ENCODE results near the gene HBD. TPM values are rescaled to one million over a fixed set of nuclear protein-coding genes. Genes with fewer than 3 reads are reported as not detected.
A peak's percentile ranks its signal among the peaks of the same experiment; 100 is the strongest.

HBD gene
- total RNA-seq, 1 donor: not detected

DNA sequence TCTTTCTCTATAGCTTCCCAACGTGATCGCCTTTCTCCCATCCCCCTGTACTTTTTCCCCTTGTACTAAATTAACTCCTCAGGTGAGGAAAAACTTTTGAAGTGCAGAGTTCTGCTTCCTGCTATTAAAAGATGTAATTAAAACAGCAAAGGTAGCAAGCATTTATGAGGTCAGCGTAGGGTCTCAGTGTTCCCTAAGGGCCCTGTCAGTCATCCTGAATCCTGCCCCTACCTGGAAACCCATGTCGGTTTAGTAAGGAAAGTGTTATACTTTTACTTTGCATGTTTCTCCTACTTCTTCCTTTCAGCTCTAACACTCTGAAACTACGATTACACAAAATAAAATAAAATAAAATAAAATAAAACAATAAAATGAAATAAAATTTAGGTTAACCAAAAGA lies 6.2 kb downstream of the HBD start:
- DNase-seq (ENCODE audit: insufficient read length, low spot score, missing footprints): no peak
- H3K4me1 ChIP-seq (ENCODE audit: insufficient read depth, low read length): no peaks in the 10 kb centered on the region
- TF ChIP-seq, protein P1, sequence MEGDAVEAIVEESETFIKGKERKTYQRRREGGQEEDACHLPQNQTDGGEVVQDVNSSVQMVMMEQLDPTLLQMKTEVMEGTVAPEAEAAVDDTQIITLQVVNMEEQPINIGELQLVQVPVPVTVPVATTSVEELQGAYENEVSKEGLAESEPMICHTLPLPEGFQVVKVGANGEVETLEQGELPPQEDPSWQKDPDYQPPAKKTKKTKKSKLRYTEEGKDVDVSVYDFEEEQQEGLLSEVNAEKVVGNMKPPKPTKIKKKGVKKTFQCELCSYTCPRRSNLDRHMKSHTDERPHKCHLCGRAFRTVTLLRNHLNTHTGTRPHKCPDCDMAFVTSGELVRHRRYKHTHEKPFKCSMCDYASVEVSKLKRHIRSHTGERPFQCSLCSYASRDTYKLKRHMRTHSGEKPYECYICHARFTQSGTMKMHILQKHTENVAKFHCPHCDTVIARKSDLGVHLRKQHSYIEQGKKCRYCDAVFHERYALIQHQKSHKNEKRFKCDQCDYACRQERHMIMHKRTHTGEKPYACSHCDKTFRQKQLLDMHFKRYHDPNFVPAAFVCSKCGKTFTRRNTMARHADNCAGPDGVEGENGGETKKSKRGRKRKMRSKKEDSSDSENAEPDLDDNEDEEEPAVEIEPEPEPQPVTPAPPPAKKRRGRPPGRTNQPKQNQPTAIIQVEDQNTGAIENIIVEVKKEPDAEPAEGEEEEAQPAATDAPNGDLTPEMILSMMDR (IDR thresholded peaks at IDR 0.05; ENCODE audit: extremely low read depth, low read depth, low read length): no peak
- no peaks in the 10 kb centered on the region for H3K9me3 ChIP-seq (ENCODE audit: low read depth, low read length)
- no peak overlapping the region for H3K4me3 ChIP-seq (ENCODE audit: insufficient read depth, low read length)
- H4K20me1 ChIP-seq (ENCODE audit: insufficient read depth, low read length): no peaks in the 10 kb centered on the region
- H3K79me2 ChIP-seq (ENCODE audit: insufficient read depth, low read length): no peaks in the 10 kb centered on the region
- peaks cover 7% of the 10 kb centered on the region for H3K27me3 ChIP-seq (ENCODE audit: insufficient read depth, low read length)
- H3K4me2 ChIP-seq (ENCODE audit: insufficient read depth, low read length): no peak overlapping the region
- H2AFZ ChIP-seq (ENCODE audit: low read length): no peak overlapping the region
- H3K36me3 ChIP-seq (ENCODE audit: insufficient read depth, low read length): no peaks in the 10 kb centered on the region
- no peak overlapping the region for H3K27ac ChIP-seq (ENCODE audit: low read depth, low read length)

DNA sequence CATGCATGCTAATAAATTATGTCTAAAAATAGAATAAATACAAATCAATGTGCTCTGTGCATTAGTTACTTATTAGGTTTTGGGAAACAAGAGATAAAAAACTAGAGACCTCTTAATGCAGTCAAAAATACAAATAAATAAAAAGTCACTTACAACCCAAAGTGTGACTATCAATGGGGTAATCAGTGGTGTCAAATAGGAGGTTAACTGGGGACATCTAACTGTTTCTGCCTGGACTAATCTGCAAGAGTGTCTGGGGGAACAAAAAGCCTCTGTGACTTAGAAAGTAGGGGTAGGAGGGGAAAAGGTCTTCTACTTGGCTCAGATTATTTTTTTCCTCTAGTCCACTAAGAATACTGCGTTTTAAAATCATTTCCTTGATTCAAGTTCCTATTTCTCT lies 6.6 kb downstream of the HBD start:
- no peak for DNase-seq (ENCODE audit: insufficient read length, low spot score, missing footprints)
- TF ChIP-seq, protein P1 (IDR thresholded peaks at IDR 0.05; ENCODE audit: extremely low read depth, low read depth, low read length): no peak
- H3K9me3 ChIP-seq (ENCODE audit: low read depth, low read length): no peaks in the 10 kb centered on the region

DNA sequence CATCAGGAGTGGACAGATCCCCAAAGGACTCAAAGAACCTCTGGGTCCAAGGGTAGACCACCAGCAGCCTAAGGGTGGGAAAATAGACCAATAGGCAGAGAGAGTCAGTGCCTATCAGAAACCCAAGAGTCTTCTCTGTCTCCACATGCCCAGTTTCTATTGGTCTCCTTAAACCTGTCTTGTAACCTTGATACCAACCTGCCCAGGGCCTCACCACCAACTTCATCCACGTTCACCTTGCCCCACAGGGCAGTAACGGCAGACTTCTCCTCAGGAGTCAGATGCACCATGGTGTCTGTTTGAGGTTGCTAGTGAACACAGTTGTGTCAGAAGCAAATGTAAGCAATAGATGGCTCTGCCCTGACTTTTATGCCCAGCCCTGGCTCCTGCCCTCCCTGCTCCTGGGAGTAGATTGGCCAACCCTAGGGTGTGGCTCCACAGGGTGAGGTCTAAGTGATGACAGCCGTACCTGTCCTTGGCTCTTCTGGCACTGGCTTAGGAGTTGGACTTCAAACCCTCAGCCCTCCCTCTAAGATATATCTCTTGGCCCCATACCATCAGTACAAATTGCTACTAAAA lies 7.5 kb downstream of the HBD start, which contains the start of gene HBB:
Gene HBB (minus strand): TSS at position 340 of the 579 bp plus-strand sequence. CDS start 50 bp downstream, at position 290.
- Histone ChIP-seq H3K9me3 (ENCODE audit: low read depth, low read length) (no peaks in the 10 kb centered on the region), H2AFZ (ENCODE audit: low read length) (no peak within 1 kb of the TSS), H3K4me3 (ENCODE audit: insufficient read depth, low read length) (no peak within 1 kb of the TSS), H3K4me2 (ENCODE audit: insufficient read depth, low read length) (no peak within 1 kb of the TSS), H3K36me3 (ENCODE audit: insufficient read depth, low read length) (no peaks in the 10 kb centered on the region), H3K27me3 (ENCODE audit: insufficient read depth, low read length) (peaks cover 7% of the 10 kb centered on the region), H3K27ac (ENCODE audit: low read depth, low read length) (no peak within 1 kb of the TSS), H3K79me2 (ENCODE audit: insufficient read depth, low read length) (no peaks in the 10 kb centered on the region), H4K20me1 (ENCODE audit: insufficient read depth, low read length) (no peaks in the 10 kb centered on the region), H3K4me1 (ENCODE audit: insufficient read depth, low read length) (no peaks in the 10 kb centered on the region)
- TF ChIP-seq, protein P1 (IDR thresholded peaks at IDR 0.05; ENCODE audit: extremely low read depth, low read depth, low read length): no peak
- DNase-seq (ENCODE audit: insufficient read length, low spot score, missing footprints): peak; percentile 6

More for the DNA sequence above, 6.6 kb downstream of the HBD start:
- H3K27ac ChIP-seq (ENCODE audit: low read depth, low read length): no peak overlapping the region
- H3K4me1 ChIP-seq (ENCODE audit: insufficient read depth, low read length): no peaks in the 10 kb centered on the region
- no peaks in the 10 kb centered on the region for H3K36me3 ChIP-seq (ENCODE audit: insufficient read depth, low read length)
- H3K27me3 ChIP-seq (ENCODE audit: insufficient read depth, low read length): peaks cover 7% of the 10 kb centered on the region
- no peak overlapping the region for H3K4me3 ChIP-seq (ENCODE audit: insufficient read depth, low read length)
- H3K4me2 ChIP-seq (ENCODE audit: insufficient read depth, low read length): no peak overlapping the region
- no peak overlapping the region for H2AFZ ChIP-seq (ENCODE audit: low read length)
- no peaks in the 10 kb centered on the region for H3K79me2 ChIP-seq (ENCODE audit: insufficient read depth, low read length)
- H4K20me1 ChIP-seq (ENCODE audit: insufficient read depth, low read length): no peaks in the 10 kb centered on the region

DNA sequence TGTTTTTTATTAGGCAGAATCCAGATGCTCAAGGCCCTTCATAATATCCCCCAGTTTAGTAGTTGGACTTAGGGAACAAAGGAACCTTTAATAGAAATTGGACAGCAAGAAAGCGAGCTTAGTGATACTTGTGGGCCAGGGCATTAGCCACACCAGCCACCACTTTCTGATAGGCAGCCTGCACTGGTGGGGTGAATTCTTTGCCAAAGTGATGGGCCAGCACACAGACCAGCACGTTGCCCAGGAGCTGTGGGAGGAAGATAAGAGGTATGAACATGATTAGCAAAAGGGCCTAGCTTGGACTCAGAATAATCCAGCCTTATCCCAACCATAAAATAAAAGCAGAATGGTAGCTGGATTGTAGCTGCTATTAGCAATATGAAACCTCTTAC lies 8.8 kb downstream of the HBD start:
- no peak for DNase-seq (ENCODE audit: insufficient read length, low spot score, missing footprints)
- Histone ChIP-seq H4K20me1 (ENCODE audit: insufficient read depth, low read length) (no peaks in the 10 kb centered on the region), H3K79me2 (ENCODE audit: insufficient read depth, low read length) (no peaks in the 10 kb centered on the region), H2AFZ (ENCODE audit: low read length) (no peak overlapping the region), H3K4me3 (ENCODE audit: insufficient read depth, low read length) (no peak overlapping the region), H3K9me3 (ENCODE audit: low read depth, low read length) (no peaks in the 10 kb centered on the region), H3K27ac (ENCODE audit: low read depth, low read length) (no peak overlapping the region), H3K36me3 (ENCODE audit: insufficient read depth, low read length) (no peaks in the 10 kb centered on the region), H3K4me1 (ENCODE audit: insufficient read depth, low read length) (no peaks in the 10 kb centered on the region), H3K27me3 (ENCODE audit: insufficient read depth, low read length) (peaks cover 7% of the 10 kb centered on the region), H3K4me2 (ENCODE audit: insufficient read depth, low read length) (no peak overlapping the region)
- TF ChIP-seq, protein P1 (IDR thresholded peaks at IDR 0.05; ENCODE audit: extremely low read depth, low read depth, low read length): no peak

All from osteoblast (primary cell).